ENCODE measurements around the gene ACP6.

- TF ChIP-seq CTCF (conservative IDR thresholded peaks at IDR 0.05; ENCODE audit: low read length) (peak; percentile 32; the same call in 1 of the 2 replicates), EZH2phosphoT487 (IDR thresholded peaks at IDR 0.05; ENCODE audit: borderline replicate concordance, low read depth, low read length) (no peak)
Measured at GRCh38 chr1:147665521-147665920, 4.8 kb downstream of the ACP6 start.
